Neuronal stem cell (in vitro differentiated cells): ENCODE measurements around the gene CDK11B.

ENCODE experiments used
- DNase-seq: peaks from one replicate; pipeline ENCODE4 v3.0.0-alpha.2; 2013; ENCODE audit warnings: low spot score
- H2AFZ ChIP-seq: one replicate; pipeline ENCODE4 v1.6.1; 2013; ENCODE audit warnings: mild to moderate bottlenecking, low read length, inconsistent platforms
- H2AK5ac ChIP-seq: 2 replicates; pipeline ENCODE4 v1.6.1; 2013; ENCODE audit warnings: low read depth, mild to moderate bottlenecking, inconsistent platforms, low read length, moderate library complexity, mixed read lengths
- H2BK120ac ChIP-seq: 2 replicates; pipeline ENCODE4 v1.6.1; 2013; ENCODE audit warnings: low read depth, mild to moderate bottlenecking, inconsistent platforms, low read length, moderate library complexity, mixed read lengths
- H2BK12ac ChIP-seq: one replicate; pipeline ENCODE4 v1.6.1; 2013; ENCODE audit warnings: low read length, inconsistent platforms
- H2BK15ac ChIP-seq: 2 replicates; pipeline ENCODE4 v1.6.1; 2013; ENCODE audit warnings: mild to moderate bottlenecking, low read length, inconsistent platforms, mixed read lengths
- H2BK5ac ChIP-seq: one replicate; pipeline ENCODE4 v1.6.1; 2013; ENCODE audit warnings: inconsistent platforms, mild to moderate bottlenecking, low read length, moderate library complexity
- H3K14ac ChIP-seq: one replicate; pipeline ENCODE4 v1.6.1; 2013; ENCODE audit warnings: low read length, inconsistent platforms
- H3K18ac ChIP-seq: 2 replicates; pipeline ENCODE4 v1.6.1; 2013; ENCODE audit warnings: low read length, inconsistent platforms
- H3K23ac ChIP-seq: 2 replicates; pipeline ENCODE4 v1.6.1; 2013; ENCODE audit warnings: low read depth, mild to moderate bottlenecking, mixed read lengths, low read length, inconsistent platforms; ENCODE audit not compliant: poor library complexity
- H3K27ac ChIP-seq: replicated peaks from 3 replicates; pipeline ENCODE4 v1.5.1; 2013; ENCODE audit warnings: low read length, inconsistent platforms
- H3K27me3 ChIP-seq, 3 experiments: 2 replicates each; pipeline ENCODE4 v1.6.1; 2013; ENCODE audit warnings: low read length in 3 of 3, mild to moderate bottlenecking in 2 of 3, inconsistent platforms in 1 of 3, low read depth in 1 of 3, mixed read lengths in 1 of 3, moderate library complexity in 1 of 3; ENCODE audit not compliant: control insufficient read depth in 3 of 3, insufficient read depth in 3 of 3
- H3K36me3 ChIP-seq, 2 donors: replicated peaks in 1 of 2; 2 replicates each; pipeline ENCODE4 v1.6.1; 2013; ENCODE audit warnings: low read length in 2 of 2; ENCODE audit not compliant: control insufficient read depth in 2 of 2, insufficient read depth in 2 of 2
- H3K4ac ChIP-seq: 2 replicates; pipeline ENCODE4 v1.6.1; 2013; ENCODE audit warnings: inconsistent platforms, mild to moderate bottlenecking, low read length, moderate library complexity
- H3K4me1 ChIP-seq, 2 donors: 1 replicate in 1 of 2; 2 replicates in 1 of 2; pipeline ENCODE4 v1.6.1; 2013; ENCODE audit warnings: low read length in 2 of 2, low read depth in 1 of 2; ENCODE audit not compliant: control insufficient read depth in 2 of 2, insufficient read depth in 1 of 2
- H3K4me2 ChIP-seq: one replicate; pipeline ENCODE4 v1.6.1; 2013; ENCODE audit warnings: mild to moderate bottlenecking, low read length, inconsistent platforms; ENCODE audit not compliant: insufficient read depth, poor library complexity, severe bottlenecking
- H3K4me3 ChIP-seq, 2 donors: 2 replicates each; pipeline ENCODE4 v1.5.1; 2013; ENCODE audit warnings: low read length in 2 of 2, mild to moderate bottlenecking in 2 of 2, inconsistent platforms in 1 of 2, moderate library complexity in 1 of 2
- H3K79me1 ChIP-seq: one replicate; pipeline ENCODE4 v1.6.1; 2013; ENCODE audit warnings: low read depth, mild to moderate bottlenecking, inconsistent platforms, low read length, moderate library complexity
- H3K9ac ChIP-seq: one replicate; pipeline ENCODE4 v1.6.1; 2013; ENCODE audit warnings: mild to moderate bottlenecking, low read depth, low read length, inconsistent platforms; ENCODE audit not compliant: poor library complexity
- H3K9me3 ChIP-seq, 2 donors: replicated peaks in 1 of 2; 2 replicates each; pipeline versions ENCODE3 to v1.6.1; 2013; ENCODE audit warnings: low read length in 2 of 2, mild to moderate bottlenecking in 2 of 2, inconsistent platforms in 1 of 2, low read depth in 1 of 2, mixed read lengths in 1 of 2, moderate library complexity in 1 of 2; ENCODE audit not compliant: control insufficient read depth in 2 of 2, insufficient read depth in 1 of 2
- H4K8ac ChIP-seq: one replicate; pipeline ENCODE4 v1.6.1; 2013; ENCODE audit warnings: low read depth, mild to moderate bottlenecking, inconsistent platforms, low read length, moderate library complexity
- H4K91ac ChIP-seq: one replicate; pipeline ENCODE4 v1.6.1; 2013; ENCODE audit warnings: low read length, low read depth, mild to moderate bottlenecking, inconsistent platforms; ENCODE audit not compliant: poor library complexity
- WGBS, 2 donors: extraction: QIAGEN DNeasy Blood & Tissue Kit; methylation state at CpG; one replicate each; pipeline ENCODE4 v1.1.7; 2013; ENCODE audit warnings: missing lambda C conversion rate in 2 of 2, mixed read lengths in 1 of 2; ENCODE audit not compliant: insufficient read length in 2 of 2, insufficient replicate concordance in 1 of 2; ENCODE audit errors: extremely low coverage in 2 of 2; 5-methylcytosine and 5-hydroxymethylcytosine counted together

The CDK11B gene

GRCh38 chr1:1593834-1594601, 64.8 kb downstream of the CDK11B start:
- Histone ChIP-seq H2BK15ac (peak overlapping the region; percentile 26), H4K8ac (peak overlapping the region; percentile 48), H4K91ac (no peak overlapping the region), H3K9ac (peak overlapping the region; percentile 12), H3K4me3 (peak overlapping the region in 1 of 2 donors; percentile 9), H3K4me2 (no peak overlapping the region), H2AFZ (peak overlapping the region; percentile 82), H3K27ac (no peak overlapping the region), H3K4me1 (peaks cover 8 to 14% of the 10 kb centered on the region in 2 donors), H3K23ac (peak overlapping the region; percentile 85), H3K9me3 (no peaks in the 10 kb centered on the region), H3K27me3 (peaks cover 5 to 27% (median 7%) of the 10 kb centered on the region in 3 experiments), H2BK12ac (no peak overlapping the region), H2BK120ac (peak overlapping the region; percentile 87), H3K79me1 (no peaks in the 10 kb centered on the region), H3K4ac (peak overlapping the region; percentile 84), H2AK5ac (peak overlapping the region; percentile 70), H3K36me3 (no peaks in the 10 kb centered on the region), H3K18ac (no peak overlapping the region), H2BK5ac (no peak overlapping the region), H3K14ac (no peak overlapping the region)
- no peak for DNase-seq
- no CpG with 5 or more reads among the region's 24 CpGs for WGBS, 2 donors

DNA sequence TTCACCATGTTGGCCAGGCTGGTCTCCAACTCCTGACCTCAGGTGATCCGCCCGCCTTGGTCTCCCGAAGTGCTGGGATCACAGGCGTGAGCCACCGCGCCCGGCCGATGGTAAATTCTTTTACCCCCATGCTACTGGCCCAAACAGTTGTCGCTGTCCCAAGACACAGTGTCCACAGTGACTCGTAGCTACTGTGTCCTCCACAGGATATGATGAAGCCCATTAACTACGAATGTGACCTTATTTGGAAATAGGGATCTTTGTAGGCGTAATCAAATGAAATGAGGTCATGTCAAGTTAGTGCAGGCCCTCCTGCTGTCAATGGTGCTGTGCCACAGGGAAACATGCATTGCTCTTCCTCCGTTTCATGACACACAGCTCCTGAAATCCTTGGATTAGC, 67.4 kb downstream of the CDK11B start:
- Histone ChIP-seq H3K14ac (no peak overlapping the region), H4K91ac (no peak overlapping the region), H2BK15ac (no peak overlapping the region), H3K27me3 (peaks cover 0 to 4% (median 0%) of the 10 kb centered on the region in 3 experiments), H2AK5ac (no peak overlapping the region), H2BK120ac (no peak overlapping the region), H3K27ac (no peak overlapping the region), H3K9me3 (no peaks in the 10 kb centered on the region), H3K18ac (no peak overlapping the region), H3K4me1 (no peaks in the 10 kb centered on the region), H2BK12ac (no peak overlapping the region), H3K23ac (no peak overlapping the region), H2AFZ (no peak overlapping the region), H3K4ac (no peak overlapping the region), H3K4me2 (no peak overlapping the region), H3K36me3 (no peaks in the 10 kb centered on the region), H2BK5ac (no peak overlapping the region), H3K79me1 (no peaks in the 10 kb centered on the region), H3K4me3 (no peak overlapping the region), H3K9ac (no peak overlapping the region), H4K8ac (no peak overlapping the region)
- WGBS, 2 donors: no CpG with 5 or more reads among the region's 13 CpGs
- no peak for DNase-seq
